ENCODE data around the gene HRNR.

The HRNR gene

DNA sequence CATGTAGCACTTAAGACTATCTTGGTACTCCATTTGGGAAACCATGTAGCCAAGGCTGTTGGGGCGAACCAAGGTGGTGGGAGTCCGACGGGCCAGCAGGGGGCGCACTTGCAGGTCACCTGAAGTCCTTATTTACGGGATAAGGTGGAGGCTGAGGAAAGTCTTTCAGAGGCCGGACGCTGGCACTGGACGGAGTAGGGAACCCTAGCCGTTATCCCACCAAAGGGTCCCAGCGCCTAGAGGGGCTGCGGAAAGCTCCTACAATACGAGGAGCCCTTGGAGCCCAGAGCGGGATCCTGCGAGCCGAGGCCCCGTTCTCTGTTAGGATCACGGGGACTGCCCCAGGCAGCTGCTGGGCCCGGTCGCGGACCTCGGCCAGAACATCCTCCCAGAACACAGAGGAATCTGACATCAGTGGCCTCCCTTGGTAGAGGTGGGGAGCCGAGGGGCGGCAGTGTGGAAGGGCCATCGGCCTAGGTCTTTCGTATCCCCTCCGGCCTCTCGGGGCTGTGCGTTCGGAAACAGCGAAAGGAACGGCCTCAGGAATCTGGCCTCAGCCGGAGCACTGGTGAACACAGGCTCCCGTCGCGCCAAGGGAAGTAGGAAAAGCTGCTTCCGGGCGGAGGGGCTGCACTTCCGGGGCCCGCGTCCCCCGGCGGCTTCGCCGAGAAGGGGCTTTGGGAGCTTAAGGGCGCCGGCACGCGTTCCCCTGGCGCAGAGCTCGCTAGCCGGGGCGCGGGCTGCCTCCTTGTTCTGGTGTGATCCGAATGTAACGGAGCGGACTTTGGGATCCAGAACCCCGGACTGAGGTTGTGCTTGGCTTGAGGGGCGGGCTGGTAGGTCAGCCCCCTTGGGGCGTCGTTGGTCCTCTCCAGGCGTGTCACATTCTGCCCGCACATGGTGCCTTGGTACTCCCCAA lies 35.1 kb downstream of the HRNR start:
- peak; percentile 40 for DNase-seq

- no peak for DNase-seq
Observed at GRCh38 chr1:152186556-152187285, 37.3 kb downstream of the HRNR start.

DNA sequence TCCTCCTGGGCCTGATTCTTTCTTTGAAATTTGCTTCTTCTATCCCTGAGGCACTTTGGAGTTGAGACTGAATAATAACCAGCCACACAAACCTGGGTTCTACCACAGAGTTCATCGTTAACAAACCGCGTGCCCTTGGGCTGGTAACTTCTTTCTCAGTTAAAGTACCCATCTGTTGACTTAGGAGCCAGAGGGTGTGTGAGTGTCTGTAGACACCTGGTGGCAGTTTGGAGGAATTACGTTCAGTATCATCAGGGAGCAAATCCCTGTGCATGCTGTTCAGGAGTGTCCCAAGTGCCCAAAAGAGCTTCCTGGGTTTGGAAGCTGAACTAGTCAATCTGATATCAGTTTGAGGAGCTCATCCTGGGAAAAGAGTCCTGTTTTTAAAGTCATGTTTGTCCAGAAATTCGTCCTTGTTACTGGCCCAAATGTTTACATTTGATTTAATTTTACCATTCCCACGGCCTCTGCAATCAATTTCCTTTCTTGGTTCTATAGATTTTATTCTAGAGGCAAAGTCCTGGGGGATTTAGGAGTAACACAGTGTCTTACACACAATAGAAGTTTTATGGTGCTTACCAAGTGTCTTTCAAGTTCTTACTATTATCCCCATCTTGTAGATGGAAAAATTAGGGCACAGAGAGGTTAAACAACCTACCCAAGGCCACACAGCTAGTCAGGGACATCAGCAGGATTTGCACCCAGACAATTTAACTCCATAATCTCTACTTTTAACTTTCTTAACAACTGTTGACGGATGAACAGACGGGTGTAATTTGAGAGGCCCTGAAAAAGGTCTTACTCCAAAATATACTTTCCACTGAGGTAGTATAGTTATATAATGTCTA lies 38.2 kb downstream of the HRNR start:
- DNase-seq: peak; percentile 70

DNA sequence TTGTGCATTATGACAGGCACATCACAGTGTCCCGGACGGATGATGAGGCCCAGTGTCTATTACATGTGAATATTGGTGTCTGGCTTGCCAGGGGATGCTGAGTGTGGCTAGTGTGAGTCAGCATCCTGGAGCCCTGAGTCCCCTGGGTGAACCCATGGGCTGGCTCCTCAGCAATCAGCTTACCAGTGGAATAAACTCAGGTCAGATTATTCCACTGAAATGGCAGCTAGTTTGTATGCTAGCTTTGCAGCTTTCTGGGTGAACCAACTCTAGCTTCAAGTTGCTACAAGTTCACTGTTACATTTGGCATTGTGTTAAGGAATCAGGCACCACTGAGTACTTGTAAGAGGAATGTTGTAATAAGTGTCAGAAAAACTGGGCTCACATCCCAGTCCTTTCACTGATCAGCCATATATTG lies 41.0 kb downstream of the HRNR start:
- peak; percentile 86 for DNase-seq

DNA sequence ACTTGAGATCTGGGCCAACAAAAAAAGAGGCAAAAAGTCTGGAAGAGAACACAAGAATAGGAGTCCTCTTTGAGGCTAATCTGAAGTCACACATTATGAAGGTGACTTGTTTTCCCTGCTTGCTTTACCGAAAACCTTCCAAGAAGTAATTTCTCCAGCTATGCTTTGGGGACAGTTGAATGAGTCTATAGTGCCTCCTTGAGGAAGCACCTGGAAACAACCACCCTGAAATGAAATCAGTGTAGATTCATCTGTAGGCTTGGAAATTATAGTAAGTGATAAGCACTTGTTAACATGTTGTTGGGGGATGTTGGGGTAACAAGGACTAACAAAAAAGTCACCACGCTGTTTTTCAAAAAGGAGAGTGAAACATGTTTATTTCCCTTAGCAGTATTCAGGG lies 41.6 kb downstream of the HRNR start:
- peak; percentile 37 for DNase-seq

GRCh38 chr1:152179566-152179965 lies 44.4 kb downstream of the HRNR start:
- DNase-seq: peak; percentile 68

- DNase-seq: no peak
Observed at GRCh38 chr1:152170287-152170905, 53.6 kb downstream of the HRNR start.

- no peak for DNase-seq
Observed at GRCh38 chr1:152169366-152170025, 54.5 kb downstream of the HRNR start.

- DNase-seq: no peak
Observed at GRCh38 chr1:152168535-152168868, 55.5 kb downstream of the HRNR start.

- peak; percentile 85 for DNase-seq
Observed at GRCh38 chr1:152167835-152168534, 56.0 kb downstream of the HRNR start.

- no peak for DNase-seq
Observed at GRCh38 chr1:152166966-152167365, 57.0 kb downstream of the HRNR start.

DNA sequence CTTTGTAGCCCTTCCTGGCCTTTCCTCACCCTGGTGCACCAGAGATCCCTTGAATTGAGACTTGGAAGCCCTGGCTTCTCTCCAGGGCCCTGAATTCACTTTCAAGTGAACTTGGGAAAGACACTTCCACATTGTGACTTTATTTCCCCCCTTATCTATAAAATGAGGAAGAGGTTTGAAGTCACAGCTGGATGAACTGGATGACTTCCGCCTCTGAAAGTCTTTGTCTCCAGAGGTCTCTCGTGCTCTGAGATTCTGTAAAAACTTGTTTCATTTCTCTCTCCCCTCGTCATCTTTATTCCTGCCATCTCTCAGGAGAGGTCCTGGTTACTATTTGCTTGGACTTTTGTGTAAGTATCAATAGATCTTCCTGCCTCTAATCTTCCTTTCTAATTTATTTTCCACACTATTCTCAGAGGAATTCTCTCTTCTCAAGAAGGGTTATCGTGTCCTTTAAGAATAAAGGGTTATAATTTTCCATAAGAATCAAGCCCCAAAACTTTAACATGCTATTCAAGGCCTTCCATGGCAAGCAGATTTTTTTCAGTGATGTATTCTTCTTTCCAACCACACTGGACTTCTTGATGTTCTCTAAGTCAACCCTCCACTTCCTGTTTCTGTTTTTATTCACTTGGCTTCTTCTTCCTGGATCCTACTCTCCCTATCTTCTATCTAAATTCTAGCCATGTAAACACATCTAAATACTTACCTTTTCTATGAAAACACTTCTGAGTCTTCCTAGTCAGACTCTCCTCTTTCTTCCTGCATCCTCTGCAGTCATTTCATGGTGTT lies 58.5 kb downstream of the HRNR start:
- no peak for DNase-seq

DNA sequence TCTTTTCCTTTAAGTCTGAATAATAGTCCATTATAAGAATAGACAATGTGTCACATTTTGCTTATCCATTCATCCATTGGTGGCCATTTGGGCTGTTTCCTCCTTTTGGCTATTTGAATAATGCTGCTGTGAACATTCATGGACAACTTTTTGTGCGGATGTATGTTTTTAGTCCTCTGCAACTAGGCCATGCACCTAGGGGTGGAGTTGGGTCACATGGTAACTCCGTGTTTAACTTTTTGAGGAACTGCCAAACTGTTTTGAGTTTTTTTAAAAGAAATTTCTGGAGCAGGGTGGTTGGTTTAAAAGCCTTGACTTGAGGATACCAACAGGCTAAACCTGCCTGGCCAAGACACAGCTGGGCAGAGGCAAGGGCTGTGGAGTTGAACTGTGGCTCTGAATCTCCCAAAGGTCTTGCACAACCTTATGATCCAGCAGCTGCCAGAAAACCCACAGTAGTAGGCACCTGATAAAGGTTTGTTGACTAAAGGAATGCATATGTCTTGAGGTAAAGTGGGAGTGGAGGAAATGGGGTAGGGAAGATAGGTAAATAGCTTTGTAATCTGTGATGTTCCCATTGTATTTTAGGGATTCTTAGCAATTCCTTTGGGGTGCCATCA lies 59.4 kb downstream of the HRNR start:
- no peak for DNase-seq

DNA sequence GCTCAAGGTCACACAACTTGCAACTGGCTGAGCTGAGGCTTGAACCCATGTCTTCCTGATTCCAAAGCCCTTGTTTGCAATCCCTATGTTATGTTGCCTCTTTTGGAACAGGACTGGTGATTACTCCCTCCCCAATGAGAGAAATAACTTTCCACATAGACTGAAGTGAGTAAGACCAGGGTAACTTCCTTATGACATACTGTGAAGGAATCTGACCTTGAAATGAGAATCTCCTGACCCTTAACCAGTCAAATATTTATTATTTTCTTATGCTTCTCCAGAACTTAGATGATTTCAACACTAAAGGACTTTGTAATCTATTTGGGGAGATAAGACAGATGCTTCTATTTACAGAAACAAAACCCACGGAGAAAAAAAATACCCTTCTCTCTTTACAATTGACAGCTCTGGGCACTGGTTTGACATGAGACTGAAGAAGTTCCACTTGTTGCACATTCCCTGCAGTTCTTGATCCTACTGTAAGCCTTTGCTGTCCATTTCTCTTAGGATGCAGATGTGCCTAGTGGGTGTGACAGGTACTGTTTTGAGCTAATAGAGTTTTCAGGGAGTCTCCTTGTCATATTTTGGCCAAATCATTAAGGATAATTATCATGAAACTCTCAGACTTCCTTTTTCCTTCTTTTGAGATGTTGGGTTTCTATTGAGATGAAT lies 61.1 kb downstream of the HRNR start:
- peak; percentile 90 for DNase-seq
